ENCODE results near the gene OBSL1.

OBSL1 gene

GRCh38 chr2:219551441-219552381 is 19.6 kb downstream of the OBSL1 start:
- no peak for DNase-seq (ENCODE audit: low read depth, low spot score)

DNA sequence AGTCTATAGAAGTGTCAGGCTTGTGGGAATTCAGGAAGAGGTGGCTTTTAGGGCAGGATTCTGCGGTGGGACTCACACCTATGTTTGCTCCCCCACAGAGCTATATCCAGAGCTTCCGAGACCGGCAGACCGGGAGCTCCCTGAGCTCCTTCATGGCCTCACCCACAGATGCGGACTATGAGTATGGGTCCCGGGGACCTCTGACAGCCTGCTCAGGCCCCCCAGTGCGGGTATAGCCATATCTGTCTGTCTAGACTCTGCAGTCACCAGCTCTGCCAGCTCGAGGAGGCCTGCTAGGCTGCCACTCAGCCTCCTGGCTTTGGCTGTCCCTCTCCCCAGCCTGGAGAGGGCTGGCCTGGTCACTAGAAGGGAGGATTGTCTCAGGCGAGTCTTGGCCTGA is 21.7 kb downstream of the OBSL1 start:
- no peak for DNase-seq (ENCODE audit: low read depth, low spot score)

DNA sequence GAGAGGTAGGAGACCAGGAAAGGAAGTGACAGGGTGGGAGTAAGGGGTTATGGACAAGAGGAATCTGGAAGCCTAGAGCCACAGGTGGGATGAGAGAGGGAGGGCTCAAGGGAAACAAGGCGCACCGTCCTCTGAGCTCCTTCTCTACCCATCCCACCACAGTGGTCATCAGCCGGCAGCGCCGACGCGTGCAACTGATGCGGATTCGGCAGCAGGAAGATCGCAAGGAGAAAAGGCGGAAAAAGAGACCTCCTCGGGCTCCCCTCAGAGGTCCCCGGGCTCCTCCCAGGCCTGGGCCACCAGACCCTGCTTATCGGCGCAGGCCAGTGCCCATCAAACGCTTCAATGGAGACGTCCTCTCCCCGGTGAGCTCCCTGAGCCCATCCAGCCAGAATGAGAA is 22.3 kb downstream of the OBSL1 start:
- no peak for DNase-seq (ENCODE audit: low read depth, low spot score)

GRCh38 chr2:219547621-219548020 is 23.7 kb downstream of the OBSL1 start:
- no peak for DNase-seq (ENCODE audit: low read depth, low spot score)

DNA sequence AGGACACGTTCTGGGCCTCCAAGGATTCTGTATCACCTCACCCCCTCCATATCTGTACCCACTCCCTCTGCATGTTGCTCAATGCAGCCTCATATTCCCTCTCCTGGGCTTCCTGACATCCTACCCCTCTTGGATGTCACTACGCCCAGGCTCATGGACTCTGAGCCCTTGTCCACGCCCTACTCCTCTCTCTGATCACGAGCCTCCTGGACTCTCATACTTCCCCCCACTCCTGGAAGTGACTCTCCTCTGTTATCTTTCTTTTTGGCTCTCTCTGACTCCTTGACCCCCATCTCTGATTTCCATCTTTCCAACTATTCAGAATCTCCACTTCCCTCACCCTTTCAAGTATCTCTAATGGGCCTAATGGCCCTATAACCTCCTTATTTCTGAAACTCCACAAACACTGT is 25.4 kb downstream of the OBSL1 start:
- DNase-seq (ENCODE audit: low read depth, low spot score): no peak

- DNase-seq (ENCODE audit: low read depth, low spot score): no peak
Measured at GRCh38 chr2:219545295-219545942, 25.9 kb downstream of the OBSL1 start.

- DNase-seq (ENCODE audit: low read depth, low spot score): no peak
Measured at GRCh38 chr2:219544567-219544966, 26.8 kb downstream of the OBSL1 start.

DNA sequence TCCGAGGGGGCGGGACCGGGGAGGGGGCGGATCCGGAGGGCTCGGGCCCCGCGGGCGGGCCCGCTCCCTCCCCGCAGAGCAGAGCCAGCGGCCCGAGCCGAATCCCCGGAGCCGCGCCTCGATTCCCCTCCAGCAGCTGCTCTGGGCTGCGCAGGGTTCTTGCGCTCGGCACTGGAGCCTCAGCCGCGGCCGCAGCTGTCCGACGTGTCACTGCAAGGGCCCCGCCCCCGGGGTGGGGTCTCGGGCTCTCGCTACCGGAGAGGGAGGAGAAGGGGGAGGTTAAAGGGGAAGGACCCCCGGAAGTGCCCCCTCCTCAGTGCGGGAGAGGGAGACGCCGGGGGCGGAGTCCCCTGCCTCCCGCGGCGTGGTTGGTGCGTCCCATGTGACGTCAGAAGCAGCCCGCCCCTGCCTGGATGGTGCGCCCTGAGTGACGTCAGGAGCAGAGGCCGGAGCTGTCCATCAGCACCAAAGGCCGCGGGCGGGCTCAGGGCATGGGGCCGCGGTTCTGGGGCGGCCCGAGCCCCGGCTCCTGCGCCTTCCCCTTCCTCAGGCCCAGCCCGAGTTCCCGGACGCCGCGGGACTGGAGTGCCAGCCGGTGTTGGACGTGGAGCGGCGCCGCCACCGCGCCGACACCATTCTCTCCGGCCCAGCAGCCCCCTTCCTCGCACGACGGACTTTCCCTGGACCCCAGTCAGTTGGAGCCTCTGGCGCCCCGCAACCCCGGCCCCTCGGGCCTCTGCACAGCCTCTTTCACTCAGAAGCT is 27.6 kb downstream of the OBSL1 start, which contains the start of the genes CHPF and TMEM198:
Gene CHPF, minus strand, starts transcription at position 214 of the 763 bp plus-strand sequence. CDS start 271 bp downstream, outside the sequence.
Gene TMEM198, plus strand, starts transcription at position 433 of the 763 bp plus-strand sequence. CDS start 700 bp downstream, outside the sequence.
- DNase-seq (ENCODE audit: low read depth, low spot score): peak; percentile 88

- DNase-seq (ENCODE audit: low read depth, low spot score): no peak
Measured at GRCh38 chr2:219542931-219543595, 28.3 kb downstream of the OBSL1 start.

DNA sequence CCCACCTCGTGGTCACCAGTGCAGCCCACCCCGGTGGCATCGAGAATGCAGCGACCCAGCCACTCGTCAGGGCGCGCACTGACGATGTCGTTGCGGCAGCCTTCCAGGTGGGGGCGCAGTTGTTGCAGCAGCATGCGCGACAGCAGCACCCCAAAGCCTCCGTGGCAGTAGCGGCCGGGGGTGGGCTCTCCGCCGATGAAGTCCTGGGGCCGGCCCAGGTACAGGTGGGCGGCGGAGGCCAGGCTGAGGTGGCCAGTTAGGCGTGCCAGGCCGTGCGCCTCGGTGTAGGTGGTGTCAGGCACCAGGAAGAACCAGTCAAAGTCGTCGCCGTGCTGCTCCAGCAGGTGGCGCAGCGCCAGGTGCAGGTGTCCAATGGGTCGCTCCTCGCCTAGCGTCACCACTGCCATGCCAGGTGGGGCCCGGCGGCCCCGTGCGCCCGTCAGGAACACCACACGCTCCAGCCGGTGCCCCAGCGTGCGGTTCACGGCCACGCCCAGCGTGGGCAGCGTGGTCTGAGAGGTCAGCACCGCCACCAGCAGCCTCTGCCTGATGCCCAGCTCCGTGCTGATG is 29.6 kb downstream of the OBSL1 start:
- peak; percentile 63 for DNase-seq (ENCODE audit: low read depth, low spot score)

DNA sequence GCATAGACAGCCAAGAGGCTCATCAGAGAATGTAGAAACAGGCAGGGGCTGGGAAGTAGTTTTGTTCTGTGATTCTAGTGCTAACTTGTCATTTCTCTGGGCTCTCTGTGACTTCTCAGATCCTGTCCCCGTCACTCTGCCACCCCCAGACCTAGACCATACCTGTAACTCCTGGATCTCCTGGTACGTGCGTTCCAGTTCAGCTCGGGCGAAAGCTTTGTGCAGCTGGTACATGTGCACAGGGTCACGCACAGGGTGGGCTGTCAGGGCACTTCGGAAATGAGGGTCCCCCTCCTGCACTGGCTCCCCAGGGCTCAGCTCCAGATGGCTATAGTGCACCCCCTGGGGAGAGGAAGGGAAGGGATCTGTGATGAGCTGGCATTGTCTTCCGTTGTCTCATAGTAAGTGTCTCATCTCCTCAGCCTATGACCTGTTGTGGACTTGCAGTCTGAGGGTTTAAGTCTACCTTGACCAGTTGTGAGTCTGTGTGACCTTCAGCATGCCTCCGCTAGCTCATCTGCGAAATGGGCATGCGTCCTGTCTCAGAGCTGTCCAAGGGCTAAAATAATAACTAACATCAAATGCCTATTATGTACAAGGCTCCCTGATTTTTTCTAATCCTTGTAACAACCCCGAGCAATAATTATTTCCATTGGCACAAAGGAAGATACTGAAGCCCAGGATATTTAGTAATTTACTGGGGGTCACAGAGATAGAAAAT is 30.4 kb downstream of the OBSL1 start:
- no peak for DNase-seq (ENCODE audit: low read depth, low spot score)

- no peak for DNase-seq (ENCODE audit: low read depth, low spot score)
Measured at GRCh38 chr2:219539926-219540678, 31.2 kb downstream of the OBSL1 start.

GRCh38 chr2:219538956-219539788 is 32.2 kb downstream of the OBSL1 start:
- no peak for DNase-seq (ENCODE audit: low read depth, low spot score)

DNA sequence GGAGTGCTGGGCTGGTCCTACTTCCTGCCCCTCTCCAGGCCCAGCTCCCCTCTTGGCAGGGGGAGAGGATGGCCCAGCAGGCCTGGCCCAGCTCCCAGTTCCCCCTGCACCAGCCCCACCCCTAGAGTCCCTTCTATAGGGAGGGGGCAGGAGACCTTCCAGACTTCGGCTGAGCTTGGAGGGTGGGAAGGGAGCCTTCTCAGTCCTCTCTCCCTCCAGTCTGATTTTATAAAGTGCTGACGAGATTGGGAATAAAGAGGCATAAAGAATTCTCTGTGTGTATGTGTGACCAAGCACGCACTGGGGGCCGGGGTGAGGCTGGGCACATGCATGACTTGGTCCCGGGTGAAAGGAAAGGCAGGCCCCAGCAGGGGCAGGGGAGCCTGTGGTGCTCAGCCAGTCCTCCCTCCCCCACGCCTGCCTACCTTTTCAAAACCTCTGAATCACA is 32.8 kb downstream of the OBSL1 start:
- no peak for DNase-seq (ENCODE audit: low read depth, low spot score)

DNA sequence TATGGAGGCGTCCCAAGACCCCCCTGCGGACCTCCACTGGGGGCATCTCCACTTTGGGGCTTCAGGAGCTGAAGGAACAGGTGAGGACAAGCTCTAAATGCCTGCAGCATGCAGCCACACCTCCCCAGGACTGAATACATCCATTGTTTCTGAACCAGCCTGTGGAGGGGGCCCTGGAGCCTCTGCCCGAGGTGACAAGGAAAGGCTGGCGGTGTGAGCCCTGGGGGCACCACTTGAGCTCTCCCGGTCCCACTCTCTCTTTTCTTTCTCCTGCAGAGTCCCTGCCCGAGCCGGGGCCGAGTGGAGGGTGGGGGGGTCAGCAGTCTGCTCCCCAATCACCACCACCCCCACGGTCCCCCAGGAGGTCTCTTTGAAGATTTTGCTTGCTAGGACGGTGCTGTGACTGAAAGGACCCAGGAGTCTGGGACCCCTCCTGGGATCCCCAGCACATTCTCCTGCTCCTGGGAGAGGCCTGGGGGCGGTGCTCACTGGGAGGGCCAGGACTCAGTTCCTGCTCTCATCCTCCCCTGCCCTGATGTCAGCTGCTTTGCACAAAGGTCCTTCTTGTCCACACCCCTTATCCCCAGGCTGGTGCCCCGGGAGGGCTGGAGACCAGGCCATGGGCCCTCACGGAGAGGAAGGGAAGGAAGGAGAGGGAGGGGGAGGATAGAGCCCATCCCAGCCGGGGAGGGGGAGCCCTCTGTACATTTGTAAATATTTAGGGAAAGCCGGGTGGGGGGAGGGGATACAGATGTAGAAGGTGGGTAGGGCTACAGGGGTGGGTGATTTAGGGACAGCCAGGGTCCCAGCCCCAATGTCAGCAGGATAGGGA is 33.5 kb downstream of the OBSL1 start:
- DNase-seq (ENCODE audit: low read depth, low spot score): no peak

- DNase-seq (ENCODE audit: low read depth, low spot score): no peak
Measured at GRCh38 chr2:219536967-219537366, 34.4 kb downstream of the OBSL1 start.

DNA sequence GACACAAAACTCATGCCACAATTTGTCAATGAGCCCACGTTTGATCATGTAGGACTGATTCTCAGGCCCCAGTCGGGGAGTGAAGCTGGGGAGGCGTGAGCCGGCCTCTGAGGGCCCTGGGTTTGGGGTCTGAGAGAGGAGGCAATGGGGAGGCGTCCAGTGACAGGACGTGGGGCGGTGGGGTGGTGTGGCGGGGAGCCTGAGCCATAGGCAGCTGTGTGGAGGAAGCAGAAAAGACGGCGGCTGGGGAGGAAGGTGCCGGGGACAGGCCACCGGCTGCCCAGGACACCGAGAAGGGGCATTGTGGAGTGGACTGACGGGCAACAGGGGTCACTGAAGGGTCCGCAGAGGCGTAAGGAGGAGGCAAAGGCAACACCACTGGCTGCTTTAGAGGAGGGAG is 34.9 kb downstream of the OBSL1 start:
- DNase-seq (ENCODE audit: low read depth, low spot score): no peak

Data from activated naive CD8-positive, alpha-beta T cell treated with anti-CD3 and anti-CD28 coated beads, Interleukin-2, amount 50 U/mL, for 16 hours (primary cell).